ENCODE measurements around the gene VAMP5.
"Not testable (repeated sequence)": the region's sequence is repeated elsewhere in the genome, so short reads cannot be mapped to it uniquely, and the experiment has no call there.

Gene VAMP5

GRCh38 chr2:85583667-85584353 is 421 bp upstream of the VAMP5 start:
- DNase-seq (ENCODE audit: low read depth in 3 of 3): no peak

- DNase-seq (ENCODE audit: low read depth in 3 of 3): no peak
These were observed 888 bp downstream of the VAMP5 start for GRCh38 chr2:85584857-85585780.

GRCh38 chr2:85585781-85586105 is 1.5 kb downstream of the VAMP5 start:
- DNase-seq (ENCODE audit: low read depth in 3 of 3): no peak

- no peak for DNase-seq (ENCODE audit: low read depth in 3 of 3)
These were observed 4.0 kb downstream of the VAMP5 start for GRCh38 chr2:85588236-85588635.

- DNase-seq (ENCODE audit: low read depth in 3 of 3): no peak
These were observed 4.4 kb downstream of the VAMP5 start for GRCh38 chr2:85588645-85589044.

GRCh38 chr2:85589181-85589580 is 5.0 kb downstream of the VAMP5 start:
- no peak for DNase-seq (ENCODE audit: low read depth in 3 of 3)

GRCh38 chr2:85589982-85590791 is 6.0 kb downstream of the VAMP5 start:
- no peak for DNase-seq (ENCODE audit: low read depth in 3 of 3)

- DNase-seq (ENCODE audit: low read depth in 3 of 3): no peak
These were observed 6.7 kb downstream of the VAMP5 start for GRCh38 chr2:85590950-85591349.

GRCh38 chr2:85591563-85591962 is 7.3 kb downstream of the VAMP5 start:
- no peak for DNase-seq (ENCODE audit: low read depth in 3 of 3)

- not testable (repeated sequence) for DNase-seq (ENCODE audit: low read depth in 3 of 3)
These were observed 8.1 kb downstream of the VAMP5 start for GRCh38 chr2:85592299-85592698.

- no peak for DNase-seq (ENCODE audit: low read depth in 3 of 3)
These were observed 8.8 kb downstream of the VAMP5 start for GRCh38 chr2:85593023-85593422.

GRCh38 chr2:85594715-85595300 is 10.6 kb downstream of the VAMP5 start:
- no peak for DNase-seq (ENCODE audit: low read depth in 3 of 3)

- DNase-seq (ENCODE audit: low read depth in 3 of 3): peak; percentile 78 to 86 (median 84)
These were observed 11.2 kb downstream of the VAMP5 start, which contains the start of gene RNF181 for GRCh38 chr2:85595301-85596025. Gene RNF181, plus strand, starts transcription at chr2:85595745. Its CDS starts 19 bp downstream, at chr2:85595764.

- no peak for DNase-seq (ENCODE audit: low read depth in 3 of 3)
These were observed 11.7 kb downstream of the VAMP5 start for GRCh38 chr2:85596026-85596333.

- DNase-seq (ENCODE audit: low read depth in 3 of 3): no peak
These were observed 12.4 kb downstream of the VAMP5 start for GRCh38 chr2:85596486-85597143.

- no peak for DNase-seq (ENCODE audit: low read depth in 3 of 3)
These were observed 13.0 kb downstream of the VAMP5 start for GRCh38 chr2:85597241-85597640.

- no peak for DNase-seq (ENCODE audit: low read depth in 3 of 3)
These were observed 14.5 kb downstream of the VAMP5 start for GRCh38 chr2:85598594-85599340.

- no peak for DNase-seq (ENCODE audit: low read depth in 3 of 3)
These were observed 15.4 kb downstream of the VAMP5 start for GRCh38 chr2:85599468-85600234.

- DNase-seq (ENCODE audit: low read depth in 3 of 3): no peak
These were observed 16.0 kb downstream of the VAMP5 start for GRCh38 chr2:85600235-85600575.
